ENCODE results near the gene KIF5B.

DNA sequence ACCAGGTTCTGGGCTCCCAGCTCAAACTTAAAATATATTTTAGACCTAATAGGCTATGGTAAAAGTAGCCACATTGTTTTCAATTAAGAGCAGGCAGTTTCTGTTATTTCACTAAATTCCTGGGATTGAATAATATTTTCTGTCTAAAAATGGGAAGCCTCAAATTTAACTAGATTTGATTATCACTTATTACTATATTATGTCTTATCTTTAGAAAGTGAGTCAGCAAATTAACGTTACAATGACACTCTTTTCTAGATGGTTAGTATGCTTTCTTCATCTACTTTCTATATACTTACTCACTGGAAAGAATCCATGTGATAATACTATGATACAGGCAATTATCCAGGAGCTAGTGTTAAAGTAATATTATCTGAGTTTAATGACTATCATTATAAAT lies 27.5 kb downstream of the KIF5B start:
- TF ChIP-seq POLR2A (IDR thresholded peaks at IDR 0.05; ENCODE audit: low read length) (no peak), GATA1 (IDR thresholded peaks at IDR 0.05; ENCODE audit: low read depth, low read length) (no peak)

All from erythroblast (primary cell).